ENCODE measurements around the gene RPL21. TPM values are rescaled to one million over a fixed set of nuclear protein-coding genes. Genes with fewer than 3 reads are reported as not detected.

RPL21 gene
- polyA plus RNA-seq, 1 experiment: 771 TPM

DNA sequence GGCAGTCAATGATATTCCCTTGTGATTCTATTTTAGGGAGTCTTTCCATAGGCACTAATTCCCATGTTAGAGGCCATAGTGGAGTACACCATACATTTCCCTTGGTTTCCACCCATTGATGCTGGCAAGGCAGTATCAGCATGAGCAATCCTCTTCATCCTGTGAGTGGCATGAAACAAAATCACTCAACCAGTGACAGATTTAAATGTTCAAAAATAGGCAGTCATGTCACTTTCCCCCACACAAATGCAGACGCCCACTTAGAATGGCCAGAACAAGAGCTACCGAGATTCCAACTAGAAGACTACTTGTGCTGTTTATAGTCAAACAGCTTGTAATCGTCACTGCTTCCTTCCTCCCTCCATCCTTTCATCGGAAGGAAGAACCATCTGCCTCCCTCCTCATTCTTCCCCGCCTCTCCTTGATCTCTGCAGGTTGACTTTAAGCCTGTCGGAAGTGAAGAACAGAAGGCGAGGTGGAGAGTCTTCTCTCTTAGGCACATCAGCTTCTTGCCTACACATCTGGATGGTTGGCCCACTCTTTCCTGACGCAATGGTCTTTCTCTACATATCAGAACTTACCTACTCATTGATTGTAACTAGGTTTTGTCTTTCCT lies 41.8 kb downstream of the RPL21 start:
- Histone ChIP-seq H3K36me3 (ENCODE audit: control insufficient read depth, insufficient read depth, low read length) (no peaks in the 10 kb centered on the region), H3K4me3 (ENCODE audit: low read depth, low read length) (no peak overlapping the region), H3K27me3 (ENCODE audit: control insufficient read depth, insufficient read depth, low read length) (peaks cover 6% of the 10 kb centered on the region)
- ChIA-PET CTCF (interaction anchor here (1.4 kb wide), 1 partner anchor 10 kb away, joined by 4 read pairs; no protein-coding TSS in a partner anchor), POLR2A (no interaction called here)
- DNase-seq (ENCODE audit: low read depth): no peak
- TF ChIP-seq, protein P1, sequence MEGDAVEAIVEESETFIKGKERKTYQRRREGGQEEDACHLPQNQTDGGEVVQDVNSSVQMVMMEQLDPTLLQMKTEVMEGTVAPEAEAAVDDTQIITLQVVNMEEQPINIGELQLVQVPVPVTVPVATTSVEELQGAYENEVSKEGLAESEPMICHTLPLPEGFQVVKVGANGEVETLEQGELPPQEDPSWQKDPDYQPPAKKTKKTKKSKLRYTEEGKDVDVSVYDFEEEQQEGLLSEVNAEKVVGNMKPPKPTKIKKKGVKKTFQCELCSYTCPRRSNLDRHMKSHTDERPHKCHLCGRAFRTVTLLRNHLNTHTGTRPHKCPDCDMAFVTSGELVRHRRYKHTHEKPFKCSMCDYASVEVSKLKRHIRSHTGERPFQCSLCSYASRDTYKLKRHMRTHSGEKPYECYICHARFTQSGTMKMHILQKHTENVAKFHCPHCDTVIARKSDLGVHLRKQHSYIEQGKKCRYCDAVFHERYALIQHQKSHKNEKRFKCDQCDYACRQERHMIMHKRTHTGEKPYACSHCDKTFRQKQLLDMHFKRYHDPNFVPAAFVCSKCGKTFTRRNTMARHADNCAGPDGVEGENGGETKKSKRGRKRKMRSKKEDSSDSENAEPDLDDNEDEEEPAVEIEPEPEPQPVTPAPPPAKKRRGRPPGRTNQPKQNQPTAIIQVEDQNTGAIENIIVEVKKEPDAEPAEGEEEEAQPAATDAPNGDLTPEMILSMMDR (IDR thresholded peaks at IDR 0.05; ENCODE audit: insufficient read depth, low read depth, low read length): no peak

DNA sequence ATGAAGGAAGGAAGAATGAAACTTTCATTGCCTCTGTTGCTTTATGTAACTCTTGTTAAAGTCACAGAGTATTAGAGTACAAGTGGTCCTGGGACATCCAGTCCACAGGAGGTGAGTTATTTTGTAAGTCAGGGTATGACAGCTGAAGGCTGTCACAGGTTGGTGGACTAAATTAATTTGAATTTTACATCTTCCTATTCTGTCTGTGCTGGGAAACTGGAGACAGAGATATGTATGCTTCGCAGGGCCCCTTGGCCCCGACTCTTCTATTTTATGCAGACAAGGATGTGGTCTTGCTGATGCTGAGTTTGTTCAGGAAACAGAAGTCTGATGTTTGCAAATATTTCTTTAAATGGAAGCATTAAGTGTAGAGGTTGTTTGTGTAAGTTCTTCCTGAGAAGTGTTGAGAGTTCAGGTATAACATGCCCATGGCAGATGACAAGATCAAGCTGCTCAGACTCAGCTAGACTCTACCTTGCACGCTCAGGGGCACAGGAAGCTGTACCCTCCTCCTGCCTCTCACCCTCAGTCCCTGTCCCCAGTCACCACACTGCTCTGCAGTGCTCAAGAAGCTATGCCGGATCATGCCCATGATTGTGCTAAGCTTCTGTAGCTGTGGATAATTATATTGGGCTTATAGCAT lies 42.6 kb downstream of the RPL21 start:
- CTCF ChIA-PET: interaction anchor here (0.8 to 1.0 kb wide), 2 partner anchors 10 to 68 kb away, joined by 3 read pairs; no protein-coding TSS in a partner anchor
- POLR2A ChIA-PET: no interaction called here
- H3K27me3 ChIP-seq (ENCODE audit: control insufficient read depth, insufficient read depth, low read length): peaks cover 8% of the 10 kb centered on the region
- H3K4me3 ChIP-seq (ENCODE audit: low read depth, low read length): no peak overlapping the region
- TF ChIP-seq, protein P1 (IDR thresholded peaks at IDR 0.05; ENCODE audit: insufficient read depth, low read depth, low read length): no peak
- DNase-seq (ENCODE audit: low read depth): no peak
- H3K36me3 ChIP-seq (ENCODE audit: control insufficient read depth, insufficient read depth, low read length): no peaks in the 10 kb centered on the region

DNA sequence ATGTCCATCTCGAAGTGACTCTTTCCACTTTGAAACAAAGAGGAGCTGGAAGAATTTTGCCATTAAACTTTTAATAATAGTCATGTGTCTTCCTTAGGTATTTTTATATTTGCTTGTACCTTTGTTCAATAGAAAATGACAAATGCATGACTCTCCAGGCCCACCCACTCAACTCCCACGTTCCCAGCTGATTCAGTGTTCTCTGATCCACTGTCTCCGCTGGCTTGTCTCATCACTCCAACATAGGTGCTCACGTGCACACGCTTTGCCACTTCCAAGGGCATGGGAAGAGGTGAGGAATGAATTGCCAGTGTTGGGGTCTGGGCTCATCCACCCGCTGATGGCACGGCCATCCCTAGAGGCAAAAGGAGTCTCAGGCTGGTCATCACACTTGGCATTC lies 43.7 kb downstream of the RPL21 start:
- ChIA-PET CTCF (no interaction called here), POLR2A (no interaction called here)
- H3K36me3 ChIP-seq (ENCODE audit: control insufficient read depth, insufficient read depth, low read length): no peaks in the 10 kb centered on the region
- TF ChIP-seq, protein P1 (IDR thresholded peaks at IDR 0.05; ENCODE audit: insufficient read depth, low read depth, low read length): no peak
- no peak for DNase-seq (ENCODE audit: low read depth)
- H3K4me3 ChIP-seq (ENCODE audit: low read depth, low read length): no peak overlapping the region
- H3K27me3 ChIP-seq (ENCODE audit: control insufficient read depth, insufficient read depth, low read length): peaks cover 9% of the 10 kb centered on the region

DNA sequence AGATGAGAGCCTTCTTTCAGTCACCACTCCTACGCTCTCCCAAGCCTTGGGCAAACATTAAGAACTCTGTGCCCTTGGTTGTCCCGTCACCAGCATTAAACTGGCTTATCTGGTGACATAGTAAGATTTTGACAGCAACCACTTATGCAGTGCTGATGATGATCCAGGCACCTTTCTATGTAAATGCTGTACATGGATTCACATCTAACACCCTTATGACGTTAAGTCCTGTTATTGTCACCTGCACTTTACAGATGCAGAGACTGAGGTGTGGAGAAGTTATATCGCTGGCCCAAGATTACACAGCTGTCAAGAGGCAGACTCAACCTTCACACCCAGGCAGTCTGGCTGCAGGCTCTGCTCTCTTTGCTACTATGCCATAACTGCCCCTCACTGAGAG lies 44.3 kb downstream of the RPL21 start:
- Histone ChIP-seq H3K27me3 (ENCODE audit: control insufficient read depth, insufficient read depth, low read length) (peaks cover 7% of the 10 kb centered on the region), H3K4me3 (ENCODE audit: low read depth, low read length) (no peak overlapping the region), H3K36me3 (ENCODE audit: control insufficient read depth, insufficient read depth, low read length) (no peaks in the 10 kb centered on the region)
- CTCF ChIA-PET: no interaction called here
- no peak for DNase-seq (ENCODE audit: low read depth)
- POLR2A ChIA-PET: no interaction called here
- TF ChIP-seq, protein P1 (IDR thresholded peaks at IDR 0.05; ENCODE audit: insufficient read depth, low read depth, low read length): no peak

DNA sequence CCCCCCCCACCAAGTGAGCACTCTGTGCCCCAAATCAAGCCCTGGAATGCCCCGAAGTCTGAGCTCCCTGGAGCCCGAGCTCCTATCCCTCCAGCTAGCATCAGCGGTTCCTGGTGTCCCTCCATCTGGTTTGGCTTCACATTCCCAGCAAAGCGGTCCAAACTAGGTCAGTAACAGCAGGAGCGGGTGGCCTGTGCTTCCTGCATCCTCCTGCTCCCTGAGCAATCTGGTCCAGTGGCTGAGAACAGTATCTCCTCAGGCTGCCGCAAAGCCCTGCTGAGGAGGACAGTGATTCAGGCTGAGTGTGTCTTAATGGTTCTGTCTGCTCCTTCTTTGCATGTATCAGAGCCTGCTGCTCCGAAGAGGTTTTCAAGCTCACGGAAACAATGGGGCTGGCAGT lies 45.1 kb downstream of the RPL21 start:
- H3K27me3 ChIP-seq (ENCODE audit: control insufficient read depth, insufficient read depth, low read length): peaks cover 10% of the 10 kb centered on the region
- DNase-seq (ENCODE audit: low read depth): no peak
- POLR2A ChIA-PET: no interaction called here
- CTCF ChIA-PET: interaction anchor here (1.0 kb wide), 1 partner anchor 16 kb away, joined by 3 read pairs; no protein-coding TSS in a partner anchor
- TF ChIP-seq, protein P1 (IDR thresholded peaks at IDR 0.05; ENCODE audit: insufficient read depth, low read depth, low read length): no peak
- no peak overlapping the region for H3K4me3 ChIP-seq (ENCODE audit: low read depth, low read length)
- H3K36me3 ChIP-seq (ENCODE audit: control insufficient read depth, insufficient read depth, low read length): no peaks in the 10 kb centered on the region

Measured in BJ (cell line).